Stimulated activated naive CD8-positive, alpha-beta T cell treated with anti-CD3 and anti-CD28 coated beads, Interleukin-15, amount 100 ng/mL, for 72 hours (primary cell): ENCODE data around the gene SLC6A12.

Experiments
- ATAC-seq: fragments of 150-1000 bp; cut with Tn5 transposase; 2 replicates; pipeline ENCODE4 v1.10.0; 2021; ENCODE audit warnings: mild to moderate bottlenecking, moderate library complexity
- DNase-seq, 2 donors: peaks; one replicate each; pipeline ENCODE4 v3.0.0; 2021 to 2022
- H3K27ac Mint-ChIP-seq, 2 donors: one replicate each; pipeline ENCODE4 v1.8.0; 2022; ENCODE audit warnings: mild to moderate bottlenecking in 2 of 2, mixed read lengths in 2 of 2, moderate library complexity in 2 of 2
- H3K27me3 Mint-ChIP-seq: one replicate; pipeline ENCODE4 v1.8.0; 2022; ENCODE audit warnings: mixed read lengths
- H3K4me1 Mint-ChIP-seq: one replicate; pipeline ENCODE4 v1.8.0; 2022; ENCODE audit warnings: mild to moderate bottlenecking, mixed read lengths
- H3K4me3 Mint-ChIP-seq, 2 donors: one replicate each; pipeline ENCODE4 v1.8.0; 2022; ENCODE audit warnings: mild to moderate bottlenecking in 2 of 2, mixed read lengths in 2 of 2, moderate library complexity in 1 of 2
- H3K9me3 Mint-ChIP-seq, 2 donors: one replicate each; pipeline ENCODE4 v1.8.0; 2022; ENCODE audit warnings: mixed read lengths in 2 of 2

Gene SLC6A12

DNA sequence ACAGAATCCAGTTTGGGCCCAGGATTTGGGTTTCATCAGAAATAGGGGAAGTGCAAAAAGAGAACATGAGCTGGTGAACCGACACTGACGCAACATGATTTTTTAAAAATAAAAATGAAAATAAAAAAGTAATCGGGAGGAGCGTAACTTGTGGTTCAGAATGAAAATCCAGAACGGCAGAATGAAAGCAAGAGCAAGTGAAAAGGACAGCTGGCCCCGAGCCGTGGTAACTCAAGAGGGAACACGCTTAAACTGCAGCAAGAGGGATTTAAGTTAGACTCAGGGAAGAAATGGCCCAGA lies 1.6 kb downstream of the SLC6A12 start:
- DNase-seq: no peak
- Mint-ChIP-seq H3K4me3 (peak overlapping the region; percentile 2 to 9), H3K4me1 (peaks cover 21% of the 10 kb centered on the region), H3K27ac (peak overlapping the region in 1 of 2 donors; percentile 77), H3K9me3 (no peaks in the 10 kb centered on the region), H3K27me3 (peaks cover 70% of the 10 kb centered on the region)
- no peak for ATAC-seq

DNA sequence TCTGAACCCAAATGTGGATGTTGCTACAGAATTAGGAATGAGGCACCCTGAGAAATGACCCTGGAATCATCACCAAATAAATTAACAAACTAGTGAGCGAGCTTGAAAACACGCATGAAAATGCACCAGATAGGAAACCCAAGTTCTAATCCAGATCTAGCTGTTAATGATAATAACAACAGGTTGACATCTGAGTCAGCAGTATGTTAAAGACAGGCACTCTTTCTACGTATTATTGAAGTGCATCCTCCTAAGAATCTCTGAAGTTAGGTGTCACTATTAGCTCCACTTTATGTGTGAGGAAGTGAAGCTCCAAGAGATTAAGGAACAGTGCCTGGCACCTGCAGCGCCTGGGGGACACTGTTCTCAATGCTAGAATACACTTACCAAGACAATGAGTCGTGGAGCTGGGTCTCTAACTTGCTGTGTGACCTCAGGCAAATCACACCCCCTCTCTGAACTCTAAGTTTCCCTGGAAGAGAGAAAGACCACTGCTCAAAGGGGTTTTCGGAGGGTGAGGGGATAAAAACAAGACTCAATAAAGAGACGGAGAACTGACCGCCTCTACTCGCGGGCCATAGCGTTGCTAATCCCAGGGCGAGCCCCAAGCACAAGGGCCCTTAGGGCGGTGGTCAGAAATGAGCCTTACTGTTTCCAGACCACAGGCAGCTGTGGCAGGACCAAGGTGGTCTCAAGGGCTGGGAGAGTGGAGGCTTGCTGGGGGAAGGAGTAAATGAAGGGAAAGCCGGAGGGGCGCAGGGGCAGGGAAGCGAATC lies 2.1 kb downstream of the SLC6A12 start:
- H3K4me3 Mint-ChIP-seq: peak overlapping the region; percentile 2 to 9
- DNase-seq: no peak
- ATAC-seq: no peak
- H3K27me3 Mint-ChIP-seq: peaks cover 66% of the 10 kb centered on the region
- H3K4me1 Mint-ChIP-seq: peaks cover 21% of the 10 kb centered on the region
- H3K9me3 Mint-ChIP-seq: no peaks in the 10 kb centered on the region
- H3K27ac Mint-ChIP-seq: peak overlapping the region in 1 of 2 donors; percentile 77

DNA sequence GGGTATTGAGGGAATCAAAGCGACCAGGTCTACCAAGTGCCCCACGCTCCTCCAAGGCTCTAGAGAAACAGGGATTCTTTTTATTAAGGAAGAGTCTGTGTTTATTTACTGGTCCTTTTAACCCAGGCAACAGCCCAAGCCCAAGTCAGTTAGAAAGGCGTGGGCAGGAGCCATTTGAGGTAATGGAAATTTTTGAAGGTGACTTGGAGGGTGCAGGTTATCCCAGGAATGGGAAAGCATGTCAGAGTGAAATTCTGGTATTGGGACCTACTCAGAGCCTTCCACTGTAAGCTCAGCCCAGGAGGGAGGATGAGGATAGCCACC lies 2.9 kb downstream of the SLC6A12 start:
- Mint-ChIP-seq H3K27ac (no peak overlapping the region), H3K9me3 (no peaks in the 10 kb centered on the region), H3K4me3 (no peak overlapping the region), H3K4me1 (peaks cover 21% of the 10 kb centered on the region), H3K27me3 (peaks cover 70% of the 10 kb centered on the region)
- ATAC-seq: no peak
- DNase-seq: no peak

DNA sequence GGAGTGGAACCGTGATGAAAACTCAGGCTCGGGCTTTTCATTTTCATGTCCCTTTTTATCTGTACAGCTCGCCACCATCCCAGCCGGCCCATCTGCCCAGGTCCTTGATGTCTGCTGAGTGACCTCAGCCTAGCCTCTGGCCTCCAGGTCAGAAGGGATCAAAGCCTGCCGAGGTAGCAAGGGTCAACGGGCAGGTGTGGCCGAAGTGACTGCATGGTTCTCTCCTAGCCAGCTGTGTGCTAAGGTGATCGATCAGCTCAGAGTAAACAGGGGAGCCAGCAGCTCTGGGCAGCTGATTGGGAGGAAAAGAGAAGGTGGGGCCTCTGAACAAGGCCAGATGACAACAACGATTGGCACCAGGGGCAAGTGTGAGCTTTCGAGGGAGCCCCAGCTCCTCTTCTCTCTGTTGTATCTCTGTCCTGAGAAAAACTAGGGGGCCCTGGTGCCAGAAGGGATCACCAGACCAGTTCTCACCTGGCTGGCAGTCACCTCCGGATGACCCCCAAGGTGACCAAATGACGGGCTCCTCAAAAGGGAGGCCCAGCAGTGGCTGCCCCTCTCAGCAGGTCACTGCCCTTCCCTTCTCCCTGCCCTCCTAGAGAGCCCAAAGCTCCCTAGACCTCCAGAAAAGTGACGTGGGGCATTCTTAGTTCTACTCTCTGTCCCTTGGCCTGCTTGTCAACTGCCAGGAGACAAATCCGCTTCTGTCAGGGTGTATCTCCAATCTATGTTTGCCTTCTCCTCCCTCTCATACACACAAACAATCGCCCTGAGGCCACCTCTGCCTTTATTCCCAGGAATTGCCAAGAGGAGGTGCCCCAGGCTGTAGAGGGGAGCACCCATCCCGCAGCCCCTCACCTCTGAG lies 3.4 kb downstream of the SLC6A12 start:
- no peak overlapping the region for H3K4me3 Mint-ChIP-seq
- H3K4me1 Mint-ChIP-seq: peaks cover 21% of the 10 kb centered on the region
- no peak for ATAC-seq
- peaks cover 76% of the 10 kb centered on the region for H3K27me3 Mint-ChIP-seq
- DNase-seq: no peak
- H3K27ac Mint-ChIP-seq: no peak overlapping the region
- no peaks in the 10 kb centered on the region for H3K9me3 Mint-ChIP-seq

DNA sequence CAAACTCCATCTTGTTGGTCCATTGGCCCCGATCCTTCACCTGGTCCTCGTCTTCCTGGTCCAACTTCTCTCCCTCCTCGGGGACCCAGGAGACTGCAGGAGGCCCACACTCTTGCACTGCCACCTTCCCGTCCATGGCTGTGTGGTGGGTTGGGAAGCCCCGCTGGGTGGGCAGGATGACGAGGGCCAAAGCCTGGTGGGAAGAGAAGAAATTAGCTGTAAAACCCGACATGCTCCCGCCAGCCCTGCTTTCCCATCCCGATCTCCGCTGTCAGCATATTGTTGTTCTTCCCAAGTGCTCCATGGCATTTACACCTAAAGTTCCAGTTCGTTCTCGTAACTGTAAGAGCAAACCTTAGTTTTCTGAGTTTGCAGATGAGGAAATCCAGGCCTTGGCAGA lies 4.1 kb downstream of the SLC6A12 start:
- Mint-ChIP-seq H3K27me3 (peaks cover 82% of the 10 kb centered on the region), H3K4me3 (no peak overlapping the region), H3K9me3 (no peaks in the 10 kb centered on the region), H3K4me1 (peaks cover 21% of the 10 kb centered on the region), H3K27ac (no peak overlapping the region)
- DNase-seq (no peak), ATAC-seq (no peak)

DNA sequence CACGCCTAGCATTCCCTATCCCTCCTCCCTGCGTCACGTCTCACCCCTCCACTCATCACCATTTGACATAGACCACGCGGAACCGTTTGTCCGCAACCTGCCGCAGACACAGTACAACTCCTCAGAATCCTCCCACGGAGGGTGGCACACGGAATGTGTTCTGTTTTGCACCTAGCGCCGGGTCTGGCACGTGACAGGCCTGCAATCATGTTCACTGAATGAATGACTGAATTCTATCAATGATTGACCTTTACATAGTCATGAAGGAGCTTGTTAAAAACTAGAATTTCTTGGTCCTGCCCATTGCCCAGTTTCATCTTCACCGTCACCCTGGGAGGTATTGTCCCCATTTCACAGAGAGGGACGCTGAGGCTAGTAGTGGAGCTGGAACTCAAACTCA lies 4.7 kb downstream of the SLC6A12 start:
- Mint-ChIP-seq H3K27me3 (peaks cover 88% of the 10 kb centered on the region), H3K4me1 (peaks cover 21% of the 10 kb centered on the region), H3K4me3 (no peak overlapping the region), H3K27ac (no peak overlapping the region), H3K9me3 (no peaks in the 10 kb centered on the region)
- ATAC-seq: no peak
- DNase-seq: no peak

DNA sequence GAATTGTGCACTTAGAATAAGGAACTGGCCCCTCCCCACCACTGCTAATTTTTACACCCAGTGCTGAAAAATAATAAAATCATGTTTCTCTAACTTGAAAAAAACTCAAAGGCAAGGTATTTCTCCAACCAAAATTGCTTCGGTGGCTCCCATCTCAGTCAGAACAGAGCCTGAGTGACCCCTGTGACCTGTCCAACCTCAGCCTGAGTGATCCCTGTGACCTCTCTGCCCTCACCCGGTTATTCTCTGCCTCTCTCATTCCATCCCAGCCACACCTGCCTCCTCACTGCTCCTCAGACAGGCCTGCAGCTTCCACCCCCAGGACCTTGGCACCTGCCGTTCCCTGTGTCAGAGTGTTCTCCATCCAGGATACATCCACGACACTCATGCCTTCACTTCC lies 5.1 kb downstream of the SLC6A12 start:
- peaks cover 88% of the 10 kb centered on the region for H3K27me3 Mint-ChIP-seq
- H3K4me3 Mint-ChIP-seq: no peak overlapping the region
- H3K9me3 Mint-ChIP-seq: no peaks in the 10 kb centered on the region
- H3K4me1 Mint-ChIP-seq: peaks cover 22% of the 10 kb centered on the region
- DNase-seq (no peak), ATAC-seq (no peak)
- no peak overlapping the region for H3K27ac Mint-ChIP-seq

DNA sequence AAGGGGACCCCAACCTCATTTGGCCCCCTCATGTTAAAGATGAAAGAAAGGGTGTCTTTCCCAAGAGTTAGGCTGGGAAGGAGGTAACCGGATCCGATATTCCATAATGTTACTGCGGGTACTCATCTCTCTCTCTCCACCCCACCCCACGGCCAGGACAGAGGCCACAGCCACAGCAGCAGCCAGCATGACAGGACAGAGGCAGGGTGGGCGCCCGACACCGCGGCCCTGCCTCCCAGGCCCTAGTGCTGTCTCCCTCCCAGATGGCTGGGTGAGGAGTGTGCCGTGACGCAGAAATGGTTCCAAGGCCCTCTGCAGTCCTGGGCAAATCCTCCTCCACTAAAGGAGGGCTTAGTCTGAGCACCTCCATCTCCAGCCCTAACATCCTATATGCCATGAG lies 6.2 kb downstream of the SLC6A12 start:
- Mint-ChIP-seq H3K4me3 (no peak overlapping the region), H3K27me3 (peaks cover 82% of the 10 kb centered on the region), H3K4me1 (peaks cover 12% of the 10 kb centered on the region), H3K9me3 (no peaks in the 10 kb centered on the region), H3K27ac (no peak overlapping the region)
- ATAC-seq (no peak), DNase-seq (no peak)

DNA sequence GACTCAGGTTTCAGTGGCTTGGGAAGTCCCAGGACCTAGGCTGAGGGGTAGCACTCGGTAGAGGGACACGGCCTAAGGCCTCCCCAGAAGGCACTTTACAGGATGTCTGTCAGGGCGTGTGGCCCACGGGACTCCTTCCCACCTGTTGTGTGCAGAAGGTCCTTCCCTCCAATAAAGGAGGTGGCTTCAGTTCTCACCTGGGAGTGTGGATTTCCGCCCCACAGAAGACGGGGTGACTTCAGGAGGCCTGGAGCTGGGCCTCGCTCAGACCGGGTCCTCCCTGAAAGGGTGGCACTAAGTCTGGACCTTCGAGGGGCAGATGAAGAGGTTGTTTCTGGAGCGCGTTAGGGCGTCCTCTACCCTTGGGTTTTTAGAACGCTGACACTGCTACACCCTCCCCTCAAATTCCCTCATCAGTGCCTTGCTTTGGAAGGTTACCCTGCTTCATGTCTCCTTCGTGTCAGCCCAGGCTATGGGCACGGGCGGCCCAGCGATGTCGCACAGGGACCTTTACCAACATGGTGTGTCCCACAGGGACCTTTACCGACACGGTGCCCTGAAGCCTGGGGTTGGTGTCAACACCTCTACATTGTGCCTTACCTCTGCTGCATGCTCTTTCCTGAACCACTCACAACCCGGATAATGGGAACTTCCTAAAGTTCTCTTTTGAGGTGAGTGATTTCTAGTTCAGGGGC lies 7.1 kb downstream of the SLC6A12 start:
- no peaks in the 10 kb centered on the region for H3K9me3 Mint-ChIP-seq
- no peak overlapping the region for H3K27ac Mint-ChIP-seq
- ATAC-seq: no peak
- H3K4me3 Mint-ChIP-seq: no peak overlapping the region
- peaks cover 6% of the 10 kb centered on the region for H3K4me1 Mint-ChIP-seq
- peaks cover 82% of the 10 kb centered on the region for H3K27me3 Mint-ChIP-seq
- DNase-seq: no peak

DNA sequence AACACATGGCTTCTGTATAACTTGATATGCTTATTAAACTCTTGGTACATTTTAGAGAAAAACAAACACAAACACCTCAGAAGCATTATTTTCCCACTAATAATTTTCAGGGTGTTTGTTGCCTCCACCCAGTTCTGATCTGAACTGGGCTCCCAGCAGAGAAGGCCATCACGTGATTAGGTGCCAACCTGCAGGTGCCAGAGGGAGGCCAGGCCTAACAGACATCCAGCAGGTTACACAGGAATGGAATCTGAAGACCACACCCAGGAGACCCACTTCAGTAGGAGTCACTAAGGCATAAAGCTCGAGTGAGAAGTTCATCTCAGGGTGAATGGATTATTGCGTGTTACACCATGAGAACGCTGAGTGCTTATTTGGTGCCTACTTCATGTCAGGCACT lies 8.9 kb downstream of the SLC6A12 start:
- DNase-seq: no peak

DNA sequence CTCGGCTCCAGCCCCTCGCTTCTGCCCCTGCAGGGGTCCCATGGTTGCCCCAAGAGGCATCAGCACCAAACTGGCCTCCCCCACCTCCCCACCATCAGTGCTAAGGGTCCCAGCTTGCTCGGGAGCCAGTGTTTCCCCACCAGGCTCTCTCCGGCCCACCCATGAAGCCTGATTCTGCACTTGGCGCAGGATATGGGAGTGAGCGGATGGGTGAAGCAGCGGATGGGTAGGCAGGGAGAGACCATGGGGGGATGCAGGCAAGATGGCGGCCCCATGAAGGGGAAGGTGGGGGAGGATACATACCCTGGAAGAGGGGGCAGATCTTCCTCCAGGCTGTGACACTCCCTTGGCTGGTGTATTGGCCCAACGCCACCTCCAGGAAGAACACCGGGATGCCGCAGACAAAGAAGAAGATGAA lies 9.7 kb downstream of the SLC6A12 start:
- Mint-ChIP-seq H3K4me1 (peaks cover 5% of the 10 kb centered on the region), H3K27ac (no peak overlapping the region), H3K27me3 (peaks cover 75% of the 10 kb centered on the region), H3K9me3 (no peaks in the 10 kb centered on the region), H3K4me3 (no peak overlapping the region)
- no peak for ATAC-seq
- no peak for DNase-seq

More for the DNA sequence above, 8.9 kb downstream of the SLC6A12 start:
- H3K27me3 Mint-ChIP-seq: peaks cover 82% of the 10 kb centered on the region
- no peak overlapping the region for H3K4me3 Mint-ChIP-seq
- H3K9me3 Mint-ChIP-seq: no peaks in the 10 kb centered on the region
- ATAC-seq: no peak
- no peak overlapping the region for H3K27ac Mint-ChIP-seq
- peaks cover 5% of the 10 kb centered on the region for H3K4me1 Mint-ChIP-seq

DNA sequence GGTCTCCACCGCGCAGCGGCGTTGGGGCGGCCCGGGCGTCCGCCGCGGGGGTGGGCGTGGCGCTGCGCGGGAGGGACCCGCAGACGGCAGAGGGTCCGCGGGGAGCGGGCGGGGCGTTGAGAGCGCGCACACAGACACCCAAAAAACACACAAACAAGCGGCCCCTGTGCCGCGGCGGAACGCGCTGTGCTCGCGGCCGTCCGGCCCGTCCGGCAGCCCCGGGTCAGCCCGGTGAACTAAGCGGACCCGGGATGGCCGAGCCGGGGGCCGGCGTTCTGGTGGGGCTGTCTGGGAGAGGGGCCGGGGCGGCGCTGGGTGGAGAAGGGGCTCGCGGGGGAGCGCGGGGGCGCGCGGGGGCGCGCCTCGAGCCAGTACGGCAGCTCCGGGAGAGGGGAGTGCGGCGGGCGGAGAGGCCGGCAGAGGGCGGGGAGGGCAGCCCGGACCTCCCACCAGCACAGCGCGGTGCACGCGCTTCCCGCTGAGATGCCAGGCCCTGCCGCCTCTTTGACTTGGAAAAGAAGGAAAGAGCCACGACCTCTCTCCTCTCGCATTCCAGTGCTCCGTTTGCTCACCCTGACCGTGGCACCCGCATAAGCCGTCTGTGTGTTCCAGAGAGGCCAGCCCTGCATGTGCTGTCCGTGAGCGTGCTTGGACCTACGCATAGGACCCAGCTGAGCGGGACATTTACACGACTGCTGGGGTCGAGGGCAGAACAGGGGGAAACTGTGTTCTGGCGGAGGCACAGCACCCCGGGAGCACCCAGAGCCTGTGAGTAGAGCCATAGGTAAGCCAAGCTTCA lies 10.3 kb downstream of the SLC6A12 start:
- Mint-ChIP-seq H3K9me3 (no peaks in the 10 kb centered on the region), H3K4me1 (peaks cover 5% of the 10 kb centered on the region), H3K27me3 (peaks cover 69% of the 10 kb centered on the region), H3K27ac (no peak overlapping the region), H3K4me3 (peak overlapping the region in 1 of 2 donors; percentile 36)
- no peak for DNase-seq
- ATAC-seq: peak; percentile 66

DNA sequence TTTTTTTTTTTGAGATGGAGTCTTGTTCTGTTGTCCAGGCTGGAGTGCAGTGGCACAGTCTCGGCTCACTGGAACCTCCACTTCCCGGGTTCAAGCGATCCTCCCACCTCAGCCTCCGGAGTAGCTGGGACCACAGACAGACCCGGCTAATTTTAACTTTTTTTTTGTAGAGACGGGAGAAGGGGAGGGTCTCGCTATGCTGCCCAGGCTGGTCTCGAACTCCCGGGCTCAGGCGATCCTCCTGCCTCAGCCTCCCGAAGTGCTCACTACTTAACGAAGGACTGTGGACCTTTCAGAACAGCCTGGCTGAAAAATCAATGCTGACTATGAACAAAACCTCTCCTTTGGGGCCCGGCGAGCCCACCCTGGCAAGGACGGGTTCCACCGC lies 10.9 kb downstream of the SLC6A12 start:
- peaks cover 5% of the 10 kb centered on the region for H3K4me1 Mint-ChIP-seq
- H3K27me3 Mint-ChIP-seq: peaks cover 70% of the 10 kb centered on the region
- DNase-seq (no peak), ATAC-seq (no peak)
- H3K9me3 Mint-ChIP-seq: no peaks in the 10 kb centered on the region
- H3K4me3 Mint-ChIP-seq: no peak overlapping the region
- H3K27ac Mint-ChIP-seq: no peak overlapping the region

DNA sequence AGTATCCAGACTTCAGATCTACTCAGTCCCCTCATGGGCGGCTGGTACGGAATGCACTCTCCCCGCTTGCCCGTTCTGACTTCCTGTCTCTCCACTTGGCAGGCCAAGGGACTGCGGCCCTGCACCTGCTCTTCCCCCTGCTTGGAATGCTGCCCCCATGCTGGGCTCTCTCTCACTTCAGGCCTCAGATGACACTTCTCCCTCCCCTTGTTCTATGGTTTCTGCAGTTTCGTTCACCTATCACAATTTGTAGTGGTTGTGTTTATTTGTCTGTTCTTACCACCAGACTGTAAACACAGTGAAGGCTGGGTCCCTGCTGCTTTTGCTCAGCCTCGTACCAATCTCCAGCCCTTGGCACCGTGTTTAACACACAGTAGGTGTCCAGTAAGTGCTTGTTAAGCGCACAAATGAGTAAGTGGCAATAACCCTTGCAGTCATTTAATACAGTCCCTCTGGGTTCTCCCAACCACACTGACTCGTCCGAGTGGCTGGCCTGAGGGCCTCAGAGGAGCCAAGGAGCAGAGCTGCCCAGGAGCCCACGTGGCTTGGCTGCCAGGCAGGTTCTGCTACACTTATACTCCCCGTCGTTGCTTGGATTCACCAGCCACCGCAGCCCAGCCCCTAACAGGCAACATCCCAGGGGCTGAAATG lies 11.8 kb downstream of the SLC6A12 start:
- Mint-ChIP-seq H3K27ac (no peak overlapping the region), H3K9me3 (peaks cover 0 to 2% of the 10 kb centered on the region in 2 donors), H3K27me3 (peaks cover 73% of the 10 kb centered on the region), H3K4me3 (peak overlapping the region in 1 of 2 donors; percentile 27), H3K4me1 (peaks cover 5% of the 10 kb centered on the region)
- DNase-seq: no peak
- no peak for ATAC-seq

DNA sequence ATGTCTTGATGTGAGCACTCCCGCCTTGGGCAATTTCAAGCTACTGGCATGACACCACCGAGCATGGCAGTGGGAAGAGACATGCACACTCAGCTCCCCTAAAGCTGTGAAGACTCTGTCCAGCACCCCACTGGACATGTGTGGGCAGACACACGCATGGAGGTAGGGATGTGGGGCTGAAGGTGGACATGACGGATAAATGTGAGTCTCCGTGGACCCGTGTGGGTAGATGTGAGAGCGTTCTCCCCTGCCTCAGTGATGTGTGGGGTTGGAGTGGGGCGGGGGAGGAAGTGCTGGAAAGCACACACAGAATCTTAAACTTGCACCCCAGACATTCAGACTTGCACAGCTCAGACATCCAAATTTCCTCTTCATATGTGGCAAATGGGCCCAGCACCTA lies 12.6 kb downstream of the SLC6A12 start:
- DNase-seq: no peak
- H3K27me3 Mint-ChIP-seq: peaks cover 74% of the 10 kb centered on the region
- no peak for ATAC-seq
- peaks cover 5% of the 10 kb centered on the region for H3K4me1 Mint-ChIP-seq
- no peak overlapping the region for H3K4me3 Mint-ChIP-seq
- H3K27ac Mint-ChIP-seq: peak overlapping the region in 1 of 2 donors; percentile 21
- peaks cover 0 to 7% of the 10 kb centered on the region in 2 donors for H3K9me3 Mint-ChIP-seq
